Naive thymus-derived CD8-positive, alpha-beta T cell (primary cell): Measurements from ENCODE around the gene ANKRD23. TPM values are rescaled to one million over a fixed set of nuclear protein-coding genes. Genes with fewer than 3 reads are reported as not detected.

Source experiments
- ATAC-seq, 2 donors: fragments of 150-1000 bp; cut with Tn5 transposase in 1 of 2; sonication (Bioruptor Pico), chemical (Tn5 transposase) in 1 of 2; 1 replicate in 1 of 2; 2 replicates in 1 of 2; pipeline ENCODE4 v1.10.0; 2021; ENCODE audit warnings: mild to moderate bottlenecking in 2 of 2, moderate library complexity in 2 of 2
- POLR2A ChIA-PET: fragments of 350-600 bp; sonication (Branson Sonifier 250); formaldehyde crosslinking; loops from one replicate; lab custom pipeline; 2021; ENCODE audit warnings: antibody characterized with exemption; lab: Charles Lee
- DNase-seq, 10 donors: peaks; one replicate each; pipeline versions ENCODE4 v3.0.0 to v3.0.0-alpha.2; 2020 to 2022
- H3K27ac Mint-ChIP-seq, 10 donors: one replicate each; pipeline ENCODE4 v1.8.0; 2020 to 2022; ENCODE audit warnings: mild to moderate bottlenecking in 10 of 10, mixed read lengths in 10 of 10, moderate library complexity in 4 of 10, inconsistent platforms in 1 of 10
- H3K27me3 Mint-ChIP-seq, 5 donors: one replicate each; pipeline ENCODE4 v1.8.0; 2021 to 2022; ENCODE audit warnings: mixed read lengths in 5 of 5
- H3K36me3 Mint-ChIP-seq, 3 donors: one replicate each; pipeline ENCODE4 v1.8.0; 2020 to 2022; ENCODE audit warnings: mixed read lengths in 3 of 3, mild to moderate bottlenecking in 2 of 3, inconsistent platforms in 1 of 3
- H3K4me1 Mint-ChIP-seq, 4 donors: one replicate each; pipeline ENCODE4 v1.8.0; 2021 to 2022; ENCODE audit warnings: mixed read lengths in 4 of 4
- H3K4me3 Mint-ChIP-seq, 10 donors: one replicate each; pipeline ENCODE4 v1.8.0; 2020 to 2022; ENCODE audit warnings: mild to moderate bottlenecking in 10 of 10, mixed read lengths in 10 of 10, moderate library complexity in 6 of 10, inconsistent platforms in 1 of 10
- H3K9me3 Mint-ChIP-seq, 9 donors: one replicate each; pipeline ENCODE4 v1.8.0; 2020 to 2022; ENCODE audit warnings: mixed read lengths in 9 of 9, mild to moderate bottlenecking in 3 of 9, inconsistent platforms in 1 of 9, moderate library complexity in 1 of 9
- polyA plus RNA-seq, 3 donors: library from polyadenylated mRNA; unstranded; fragments of 300-500 nt; fragmentation: Illumina TruSeq; gene quantifications; one replicate each; pipeline ENCODE4 v1.2.3, GENCODE V29; 2021
- total RNA-seq, 8 experiments: library from RNA in 2 of 8; stranded (reverse) in 2 of 8; gene quantifications; one replicate each; pipeline ENCODE4 v1.2.3 and lab custom pipeline; 2021 to 2026

ANKRD23 gene
- total and polyA plus RNA-seq, 5 experiments from 2014 or later: 0.15 to 16.2 (median 0.57) TPM

DNA sequence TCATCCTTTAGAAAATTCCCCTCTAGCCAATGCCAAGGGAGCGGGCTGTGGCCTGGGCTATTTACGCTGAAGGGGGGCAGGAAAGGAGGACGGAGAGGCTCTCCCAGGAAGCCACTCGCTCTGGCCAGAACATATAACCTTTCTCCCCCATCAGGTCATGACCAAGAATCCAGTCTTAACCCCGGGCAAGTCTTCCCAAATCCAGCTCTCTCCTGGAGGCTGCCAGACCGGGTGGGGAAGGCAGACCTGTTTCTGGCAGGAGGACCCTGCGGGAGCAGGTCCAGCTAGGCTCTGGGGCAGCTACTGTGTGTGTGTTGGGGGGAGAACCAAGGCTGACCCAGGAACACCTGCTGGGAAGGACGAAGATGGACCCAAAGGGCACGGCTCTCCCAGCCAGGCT, 39.5 kb upstream of the ANKRD23 start:
- no peaks in the 10 kb centered on the region for H3K27me3 Mint-ChIP-seq
- DNase-seq: no peak
- ATAC-seq: no peak
- H3K4me3 Mint-ChIP-seq: no peak overlapping the region
- H3K36me3 Mint-ChIP-seq: peaks cover 0 to 2% (median 0%) of the 10 kb centered on the region in 3 donors
- peaks cover 3 to 14% (median 11%) of the 10 kb centered on the region in 4 donors for H3K4me1 Mint-ChIP-seq
- no peak overlapping the region for H3K27ac Mint-ChIP-seq
- POLR2A ChIA-PET: interaction anchor here (2.1 kb wide), 1 partner anchor 12 kb away, joined by 5 read pairs; no protein-coding TSS in a partner anchor
- H3K9me3 Mint-ChIP-seq: no peaks in the 10 kb centered on the region

DNA sequence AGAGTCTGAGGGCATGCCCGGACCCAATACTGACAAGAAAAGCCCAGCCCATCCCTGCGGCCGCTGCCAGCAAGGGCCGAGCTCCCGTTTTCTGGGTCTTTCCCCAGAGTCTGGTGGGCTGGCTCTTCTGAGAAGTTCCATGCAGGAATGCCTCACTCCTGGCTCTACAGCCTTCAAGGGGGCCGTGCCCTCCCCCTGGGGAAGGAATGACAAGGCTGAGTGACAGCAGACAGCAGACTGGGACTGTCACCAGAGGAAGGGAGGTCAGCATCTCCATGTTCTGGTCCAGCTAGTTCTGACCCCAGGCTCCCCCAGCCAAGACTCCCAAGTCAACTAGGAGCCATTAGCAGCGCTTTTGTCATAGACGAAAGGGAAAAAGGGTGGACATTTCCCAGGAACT, 39.1 kb upstream of the ANKRD23 start:
- POLR2A ChIA-PET: interaction anchor here (1.1 to 2.1 kb wide), 3 partner anchors 8 to 17 kb away, joined by 3 to 5 read pairs (median 3); no protein-coding TSS in a partner anchor
- peaks cover 0 to 2% (median 0%) of the 10 kb centered on the region in 3 donors for H3K36me3 Mint-ChIP-seq
- DNase-seq (no peak), ATAC-seq (no peak)
- no peaks in the 10 kb centered on the region for H3K9me3 Mint-ChIP-seq
- peak overlapping the region in 1 of 10 donors; percentile 21 for H3K27ac Mint-ChIP-seq
- H3K4me1 Mint-ChIP-seq: peaks cover 0 to 12% (median 7%) of the 10 kb centered on the region in 4 donors
- no peaks in the 10 kb centered on the region for H3K27me3 Mint-ChIP-seq
- H3K4me3 Mint-ChIP-seq: no peak overlapping the region

DNA sequence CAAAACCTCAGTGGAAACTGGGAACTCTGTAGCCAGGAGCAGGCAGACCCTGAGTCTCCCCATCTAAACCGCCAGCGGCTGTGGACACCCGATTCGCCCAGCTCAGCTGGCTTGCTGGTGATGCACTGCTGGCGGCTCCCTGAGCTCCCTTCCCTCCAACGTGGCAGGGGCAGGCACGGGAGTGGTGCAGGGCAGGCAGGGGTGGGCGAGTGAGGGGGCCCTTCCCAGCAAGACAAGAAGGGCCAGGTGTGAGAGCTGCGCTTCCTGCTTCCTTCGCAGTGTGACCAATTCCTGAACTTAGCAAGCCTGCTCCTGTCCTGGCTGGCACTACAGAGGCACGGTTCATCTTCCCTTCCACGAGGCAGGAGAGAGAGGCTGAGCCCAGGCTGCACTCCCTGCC, 38.4 kb upstream of the ANKRD23 start:
- Mint-ChIP-seq H3K27ac (peak overlapping the region in 2 of 10 donors; percentile 10 to 65), H3K9me3 (no peaks in the 10 kb centered on the region), H3K36me3 (peaks cover 0 to 2% (median 0%) of the 10 kb centered on the region in 3 donors), H3K27me3 (no peaks in the 10 kb centered on the region), H3K4me3 (no peak overlapping the region), H3K4me1 (peaks cover 0 to 9% (median 2%) of the 10 kb centered on the region in 4 donors)
- DNase-seq (no peak), ATAC-seq (no peak)
- POLR2A ChIA-PET: interaction anchor here (0.8 to 1.3 kb wide), 5 partner anchors 9 to 42 kb away, joined by 3 to 4 read pairs (median 3); no protein-coding TSS in a partner anchor

DNA sequence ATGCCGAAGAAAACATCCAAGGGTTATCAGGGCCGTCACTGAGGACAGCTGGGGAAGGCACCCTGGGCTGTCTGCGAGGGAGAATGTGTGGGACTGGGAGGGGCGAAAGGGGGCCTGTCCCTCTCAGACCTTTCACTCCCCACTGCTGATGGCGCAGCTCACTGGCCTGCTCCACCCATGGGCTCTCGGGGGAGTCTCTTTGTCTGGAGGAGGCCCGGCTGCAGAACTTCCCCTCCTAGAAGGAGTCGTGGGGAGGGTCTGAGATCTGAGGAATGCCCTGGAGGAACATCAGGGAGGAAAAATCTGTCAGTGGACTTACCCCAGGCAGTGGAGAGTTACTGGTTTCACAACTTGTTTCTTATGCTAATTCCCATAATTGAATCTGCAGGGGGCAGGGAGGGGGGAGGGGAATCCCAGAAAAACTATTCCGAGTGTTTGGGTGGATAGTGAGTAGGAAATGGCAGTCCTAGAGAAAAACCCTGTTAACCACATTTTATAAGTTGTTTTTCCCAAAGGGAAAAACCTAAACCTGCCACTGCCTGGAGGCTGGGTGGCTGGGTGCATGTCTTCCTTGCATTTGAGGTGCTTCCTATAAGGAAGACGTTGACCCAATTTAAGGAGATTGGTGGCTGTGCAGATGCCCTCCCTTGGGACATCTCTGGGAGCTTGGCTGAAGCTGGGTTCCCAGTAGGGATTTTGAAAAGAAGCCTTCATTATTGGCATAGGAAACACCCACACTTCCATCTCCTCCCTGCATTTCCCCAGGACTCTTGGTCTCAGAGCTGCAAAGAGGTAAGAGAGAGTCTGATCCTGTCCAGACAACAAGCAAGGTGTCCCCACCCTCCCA, 37.8 kb upstream of the ANKRD23 start:
- POLR2A ChIA-PET: interaction anchor here (0.7 to 1.3 kb wide), 7 partner anchors 9 to 43 kb away, joined by 3 to 10 read pairs (median 3); no protein-coding TSS in a partner anchor
- peaks cover 0 to 2% (median 0%) of the 10 kb centered on the region in 3 donors for H3K36me3 Mint-ChIP-seq
- DNase-seq: no peak
- ATAC-seq: no peak
- H3K9me3 Mint-ChIP-seq: no peaks in the 10 kb centered on the region
- H3K27me3 Mint-ChIP-seq: no peaks in the 10 kb centered on the region
- H3K27ac Mint-ChIP-seq: no peak overlapping the region
- peaks cover 0 to 7% (median 2%) of the 10 kb centered on the region in 4 donors for H3K4me1 Mint-ChIP-seq
- no peak overlapping the region for H3K4me3 Mint-ChIP-seq

DNA sequence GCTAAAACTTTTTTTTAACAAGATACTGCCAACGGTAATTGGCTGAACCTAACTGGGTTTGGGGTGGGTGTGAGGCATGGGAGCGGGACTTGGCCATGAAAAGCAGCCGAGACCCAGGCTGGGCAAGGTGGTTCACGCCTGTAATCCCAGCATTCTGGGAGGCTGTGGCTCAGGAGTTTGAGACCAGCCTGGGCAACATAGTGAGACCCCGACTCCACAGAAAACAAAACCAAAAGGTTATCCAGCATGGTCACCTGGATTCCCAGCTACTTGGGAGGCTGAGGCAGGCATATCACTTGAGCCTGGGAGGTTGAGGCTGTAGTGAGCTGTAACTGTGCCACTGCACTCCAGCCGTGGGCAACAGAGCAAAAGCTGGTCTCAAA, 37.1 kb upstream of the ANKRD23 start:
- DNase-seq (no peak), ATAC-seq (no peak)
- POLR2A ChIA-PET: interaction anchor here (0.5 to 1.0 kb wide), 3 partner anchors 8 to 12 kb away, joined by 3 to 10 read pairs (median 4); no protein-coding TSS in a partner anchor
- Mint-ChIP-seq H3K36me3 (peaks cover 0 to 2% (median 0%) of the 10 kb centered on the region in 3 donors), H3K9me3 (no peaks in the 10 kb centered on the region), H3K4me1 (peaks cover 0 to 8% (median 4%) of the 10 kb centered on the region in 4 donors), H3K27me3 (no peaks in the 10 kb centered on the region), H3K27ac (no peak overlapping the region), H3K4me3 (no peak overlapping the region)

DNA sequence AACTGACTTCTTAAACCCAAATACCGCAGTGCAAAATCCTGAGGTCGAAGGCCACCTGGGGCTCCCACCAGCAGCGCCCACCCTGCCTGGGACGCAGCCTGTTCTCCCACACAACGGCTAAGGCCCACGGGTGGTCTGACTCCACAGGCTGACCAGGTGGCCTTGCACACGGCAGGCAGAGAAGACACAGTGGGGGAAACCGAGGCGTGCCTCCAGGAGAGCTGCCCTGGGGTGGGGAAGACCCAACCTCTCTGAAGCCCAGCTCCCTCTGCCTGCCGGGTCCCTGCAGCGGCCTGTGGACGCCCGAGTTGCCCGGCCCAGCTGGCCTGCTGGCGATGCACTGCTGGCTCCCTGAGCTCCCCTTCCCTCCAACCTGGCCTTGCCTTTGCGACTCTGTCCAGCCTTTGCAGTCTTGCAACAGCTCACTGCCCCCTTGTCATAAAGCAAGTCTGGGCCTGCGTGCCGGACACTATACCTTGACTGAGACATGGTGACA, 35.8 kb upstream of the ANKRD23 start:
- Mint-ChIP-seq H3K4me1 (peaks cover 3 to 14% (median 12%) of the 10 kb centered on the region in 4 donors), H3K36me3 (peaks cover 0 to 2% (median 0%) of the 10 kb centered on the region in 3 donors), H3K9me3 (no peaks in the 10 kb centered on the region), H3K4me3 (no peak overlapping the region), H3K27ac (no peak overlapping the region), H3K27me3 (no peaks in the 10 kb centered on the region)
- ATAC-seq: no peak
- POLR2A ChIA-PET: interaction anchor here (1.3 kb wide), 1 partner anchor 9 kb away, joined by 3 read pairs; no protein-coding TSS in a partner anchor
- DNase-seq: no peak

DNA sequence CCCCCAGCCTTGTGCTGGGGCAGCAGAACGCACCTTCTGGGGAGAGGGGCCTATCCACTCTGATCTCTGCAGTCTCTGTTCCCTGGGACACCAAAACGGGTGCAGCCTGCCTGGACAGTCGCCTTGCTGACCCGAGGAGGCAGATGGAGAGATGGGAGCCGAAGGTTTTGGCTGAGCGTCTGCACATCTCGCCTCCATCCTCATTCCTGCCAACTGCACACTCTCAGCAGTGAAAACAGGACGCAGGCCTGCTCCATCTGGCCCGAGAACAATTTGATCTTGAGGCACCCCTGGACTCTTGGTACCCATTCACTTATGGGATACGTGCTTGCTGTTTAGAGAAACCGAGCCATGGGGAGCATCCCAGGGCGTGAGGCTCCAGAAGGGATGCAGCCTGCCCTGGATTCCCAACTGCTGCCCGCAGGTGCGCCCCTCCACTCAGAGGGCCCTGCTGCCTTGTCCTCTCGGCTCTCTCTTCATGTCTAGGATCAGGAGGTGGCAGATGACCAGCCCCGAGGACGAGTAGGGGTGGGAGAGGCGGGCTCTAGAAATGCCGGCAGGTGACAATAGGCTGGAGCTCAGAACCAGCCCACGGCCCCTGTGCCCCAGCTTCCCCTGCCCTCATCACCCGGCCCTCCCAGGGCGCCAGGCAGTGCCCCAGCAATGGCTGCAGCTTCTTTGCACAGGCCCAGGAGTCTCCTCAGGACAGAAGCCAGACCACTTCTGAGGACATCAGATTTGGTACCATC, 35.1 kb upstream of the ANKRD23 start:
- POLR2A ChIA-PET: interaction anchor here (0.6 to 1.7 kb wide), 4 partner anchors 8 to 46 kb away, joined by 3 to 7 read pairs (median 4); no protein-coding TSS in a partner anchor
- Mint-ChIP-seq H3K36me3 (peaks cover 0 to 2% (median 0%) of the 10 kb centered on the region in 3 donors), H3K9me3 (no peaks in the 10 kb centered on the region), H3K4me1 (peaks cover 7 to 21% (median 19%) of the 10 kb centered on the region in 4 donors), H3K27me3 (no peaks in the 10 kb centered on the region), H3K27ac (peak overlapping the region in 1 of 10 donors; percentile 14), H3K4me3 (no peak overlapping the region)
- DNase-seq (no peak), ATAC-seq (no peak)

DNA sequence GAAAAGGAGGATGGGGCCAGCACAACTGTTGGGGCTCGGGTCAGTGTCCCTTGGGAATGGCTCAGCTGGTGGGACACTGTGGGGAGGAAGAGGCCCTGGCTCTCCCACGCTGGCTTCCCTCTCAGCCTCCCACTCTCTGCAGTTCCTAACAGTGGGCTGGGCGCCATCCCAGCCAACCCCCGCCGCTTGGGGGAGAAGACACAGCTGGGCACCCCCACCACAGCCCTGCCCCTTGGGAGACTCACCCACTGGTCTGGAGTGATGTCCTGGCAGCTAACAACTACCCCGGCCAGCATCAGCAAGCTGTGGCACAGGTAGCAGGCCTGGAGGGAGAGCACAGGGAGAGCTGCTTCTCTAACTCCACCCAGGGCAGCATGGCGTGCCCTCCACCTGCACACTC, 34.4 kb upstream of the ANKRD23 start:
- H3K27ac Mint-ChIP-seq: no peak overlapping the region
- no peak for ATAC-seq
- H3K27me3 Mint-ChIP-seq: no peaks in the 10 kb centered on the region
- H3K9me3 Mint-ChIP-seq: no peaks in the 10 kb centered on the region
- POLR2A ChIA-PET: interaction anchor here (0.8 to 1.7 kb wide), 3 partner anchors 10 to 47 kb away, joined by 3 to 7 read pairs (median 3); no protein-coding TSS in a partner anchor
- H3K4me1 Mint-ChIP-seq: peaks cover 7 to 29% (median 22%) of the 10 kb centered on the region in 4 donors
- no peak for DNase-seq
- no peak overlapping the region for H3K4me3 Mint-ChIP-seq
- peaks cover 0 to 2% (median 0%) of the 10 kb centered on the region in 3 donors for H3K36me3 Mint-ChIP-seq

DNA sequence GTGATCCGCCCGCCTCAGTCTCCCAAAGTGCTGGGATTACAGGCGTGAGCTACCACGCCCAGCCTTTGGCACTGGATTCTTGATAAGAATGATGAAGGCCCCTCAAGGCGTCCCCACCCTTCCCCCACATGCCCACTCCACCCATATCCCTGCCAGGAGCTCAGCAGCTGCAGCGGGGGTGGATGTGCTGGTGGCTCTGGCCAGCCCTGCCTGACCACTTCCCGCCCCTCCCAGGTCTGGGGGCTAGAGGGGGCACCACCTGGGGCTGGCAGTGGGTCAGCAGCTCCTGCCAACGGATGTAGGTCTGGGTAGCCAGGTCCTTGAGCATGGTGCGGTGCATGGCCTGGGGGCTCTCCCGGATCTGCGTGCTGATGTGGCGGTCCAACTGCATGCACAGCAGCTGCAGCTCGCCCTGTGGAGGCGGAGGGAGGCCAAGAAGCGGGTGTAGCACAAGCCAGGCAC, 33.8 kb upstream of the ANKRD23 start:
- H3K36me3 Mint-ChIP-seq: peaks cover 0 to 2% (median 0%) of the 10 kb centered on the region in 3 donors
- DNase-seq (no peak), ATAC-seq (no peak)
- H3K4me1 Mint-ChIP-seq: peaks cover 7 to 34% (median 25%) of the 10 kb centered on the region in 4 donors
- POLR2A ChIA-PET: interaction anchor here (0.8 to 1.7 kb wide), 2 partner anchors 9 to 10 kb away, joined by 3 to 7 read pairs; no protein-coding TSS in a partner anchor
- H3K27me3 Mint-ChIP-seq: no peaks in the 10 kb centered on the region
- H3K27ac Mint-ChIP-seq: no peak overlapping the region
- H3K4me3 Mint-ChIP-seq: no peak overlapping the region
- H3K9me3 Mint-ChIP-seq: no peaks in the 10 kb centered on the region

DNA sequence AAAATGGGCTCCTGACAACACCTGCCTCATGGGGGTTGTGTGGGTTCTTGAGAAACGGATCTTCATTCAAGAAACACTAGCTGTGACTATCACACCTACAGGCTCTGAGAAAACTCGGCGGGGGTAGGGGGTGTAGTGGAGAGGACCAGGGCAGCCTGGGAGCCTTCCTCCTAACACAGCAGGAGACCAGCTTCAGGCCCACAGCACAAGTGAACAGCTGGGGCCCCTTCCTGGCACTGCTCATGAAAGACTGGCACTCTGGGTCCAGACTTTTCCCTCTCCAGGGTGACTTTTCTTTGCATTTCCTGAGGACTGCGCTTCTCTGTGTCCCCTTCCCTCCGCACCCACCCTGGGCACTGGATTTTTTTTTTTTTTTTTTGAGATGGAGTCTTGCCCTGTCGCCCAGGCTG, 33.2 kb upstream of the ANKRD23 start:
- DNase-seq (no peak), ATAC-seq (no peak)
- Mint-ChIP-seq H3K4me3 (no peak overlapping the region), H3K4me1 (peaks cover 7 to 38% (median 26%) of the 10 kb centered on the region in 4 donors), H3K27ac (peak overlapping the region in 1 of 10 donors; percentile 11), H3K9me3 (no peaks in the 10 kb centered on the region), H3K36me3 (peaks cover 0 to 2% (median 0%) of the 10 kb centered on the region in 3 donors), H3K27me3 (no peaks in the 10 kb centered on the region)
- POLR2A ChIA-PET: interaction anchor here (0.6 kb wide), 1 partner anchor 59 kb away, joined by 3 read pairs; no protein-coding TSS in a partner anchor

DNA sequence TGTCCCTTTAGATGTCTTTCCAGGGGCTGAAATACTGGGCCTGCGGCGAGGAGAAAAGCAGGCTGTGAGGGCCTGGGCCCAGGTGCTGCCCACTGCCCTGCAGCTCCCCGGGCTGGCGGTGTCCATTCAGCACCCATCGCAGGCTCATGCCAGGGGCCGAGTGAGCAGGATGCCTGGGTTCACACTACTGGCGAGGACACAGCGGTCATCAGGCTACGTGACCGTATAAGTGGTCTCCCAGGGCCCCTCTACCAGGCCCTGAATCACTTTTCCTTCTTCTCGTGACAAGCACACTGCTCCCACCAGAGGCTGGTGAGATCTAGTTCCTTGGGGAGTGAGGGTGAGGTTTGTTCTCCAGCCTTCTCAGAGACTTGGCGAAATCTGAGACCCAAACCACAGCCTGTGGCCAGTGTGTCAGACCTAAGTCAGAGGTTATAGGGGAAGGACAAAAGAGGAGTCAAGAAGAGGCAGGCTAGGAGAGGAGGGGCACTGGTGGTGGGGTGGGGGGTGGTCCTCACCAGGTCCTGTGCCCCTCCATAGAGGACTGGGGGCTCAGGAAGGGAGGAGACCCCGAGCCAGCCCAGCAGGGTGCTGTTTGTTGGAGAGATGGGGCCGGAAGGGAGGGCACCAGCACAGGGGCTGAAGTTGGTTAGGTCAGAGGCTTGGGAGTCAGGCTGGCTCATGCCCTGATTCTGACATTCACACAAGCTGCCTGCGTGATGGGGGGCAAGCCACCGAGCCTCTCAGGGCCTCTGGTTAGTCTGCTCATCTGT, 32.6 kb upstream of the ANKRD23 start:
- Mint-ChIP-seq H3K27ac (peak overlapping the region in 5 of 10 donors; percentile 7 to 91 (median 26)), H3K4me3 (no peak overlapping the region), H3K9me3 (no peaks in the 10 kb centered on the region), H3K27me3 (no peaks in the 10 kb centered on the region), H3K4me1 (peaks cover 7 to 38% (median 26%) of the 10 kb centered on the region in 4 donors), H3K36me3 (peaks cover 0 to 2% (median 0%) of the 10 kb centered on the region in 3 donors)
- POLR2A ChIA-PET: interaction anchor here (0.6 kb wide), 1 partner anchor 60 kb away, joined by 3 read pairs; no protein-coding TSS in a partner anchor
- ATAC-seq: no peak
- no peak for DNase-seq
